K562 (cell line): ENCODE results near the gene ITPA. TPM values are rescaled to one million over a fixed set of nuclear protein-coding genes. Genes with fewer than 3 reads are reported as not detected.

Source experiments
- BCL6 ChIP-seq: fragments of 250-450 bp; sonication (Bioruptor Pico); IDR thresholded peaks from 2 replicates; pipeline ENCODE4 v1.4.0; 2020
- CBFA2T3 ChIP-seq: fragments of 450-650 bp; IDR thresholded peaks from 2 replicates; pipeline ENCODE4 v1.6.1; 2017
- HDAC3 ChIP-seq: fragments of 450-650 bp; IDR thresholded peaks from 2 replicates; pipeline ENCODE4 v1.6.1; 2018; ENCODE audit warnings: borderline replicate concordance, mild to moderate bottlenecking, moderate library complexity; ENCODE audit not compliant: partially characterized antibody
- HIVEP1 ChIP-seq: fragments of 250-450 bp; sonication (Bioruptor Pico); IDR thresholded peaks from 2 replicates; pipeline ENCODE4 v1.4.0; 2020; ENCODE audit warnings: mild to moderate bottlenecking
- MEF2D ChIP-seq: conservative IDR thresholded peaks from 2 replicates; pipeline ENCODE4 v1.6.1; 2016; ENCODE audit warnings: low read depth, missing genetic modification characterization, missing compliant biosample characterization
- PHF21A ChIP-seq: fragments of 450-650 bp; IDR thresholded peaks from 2 replicates; pipeline ENCODE4 v1.6.1; 2017; ENCODE audit warnings: low read depth, borderline replicate concordance
- POLR2AphosphoS5 ChIP-seq: IDR thresholded peaks from 2 replicates; pipeline ENCODE4 v1.6.1; 2011; ENCODE audit warnings: mild to moderate bottlenecking, low read depth, low read length, moderate library complexity; ENCODE audit not compliant: control insufficient read depth, insufficient read depth
- PRDM10 ChIP-seq: fragments of 450-650 bp; IDR thresholded peaks from 2 replicates; pipeline ENCODE4 v1.6.1; 2018; ENCODE audit not compliant: partially characterized antibody
- SAP30 ChIP-seq: fragments of 200-600 bp; sonication (generic); IDR thresholded peaks from 2 replicates; pipeline ENCODE4 v1.6.1; 2012; ENCODE audit warnings: borderline replicate concordance, low read depth, mild to moderate bottlenecking, moderate library complexity, low read length, control low read depth, inconsistent platforms; ENCODE audit not compliant: insufficient read depth, poor library complexity, severe bottlenecking
- SMAD2 ChIP-seq: fragments of 150-350 bp; IDR thresholded peaks from 2 replicates; pipeline ENCODE4 v1.6.1; 2014; ENCODE audit warnings: low read depth, mild to moderate bottlenecking, low read length
- SMARCE1 ChIP-seq: fragments of 450-650 bp; IDR thresholded peaks from 2 replicates; pipeline ENCODE4 v1.7.1; 2016; ENCODE audit warnings: mild to moderate bottlenecking
- TEAD2 ChIP-seq: fragments of 450-650 bp; IDR thresholded peaks from 2 replicates; pipeline ENCODE4 v1.6.1; 2016; ENCODE audit warnings: missing genetic modification characterization, control low read depth, missing compliant biosample characterization
- TRIM28 ChIP-seq: fragments of 450-650 bp; IDR thresholded peaks from 2 replicates; pipeline ENCODE4 v1.6.1; 2017
- ZNF395 ChIP-seq: fragments of 200-800 bp; sonication (Bioruptor generic); IDR thresholded peaks from 2 replicates; pipeline ENCODE4 v1.6.1; 2017; ENCODE audit warnings: missing genetic modification characterization, missing compliant biosample characterization
- ZNF764 ChIP-seq: fragments of 250-450 bp; sonication (Bioruptor Pico); IDR thresholded peaks from 2 replicates; pipeline ENCODE4 v1.4.0; 2020; ENCODE audit warnings: low read depth, mild to moderate bottlenecking, moderate library complexity
- polyA plus RNA-seq, 8 experiments: library from polyadenylated mRNA; depleted of rRNA in 4 of 8; stranded (reverse) in 5 of 8; unstranded in 3 of 8; fragments of >200 nt; fragmentation: Nextera tagmentation in 2 of 8; fragmentation: Illumina TruSeq in 1 of 8; extraction: Ambion mirVana in 2 of 8; extraction: Trizol in 1 of 8; gene quantifications; 2 replicates each; pipeline versions ENCODE4 v1.2.1 to v1.2.3, GENCODE V29; 2011 to 2014; ENCODE audit warnings: inconsistent platforms in 1 of 8, missing spikeins in 1 of 8
- total RNA-seq, 7 experiments: library from RNA; depleted of rRNA in 6 of 7; stranded (reverse); fragments of >200 nt in 6 of 7; fragmentation: Illumina TruSeq in 2 of 7; extraction: Trizol in 2 of 7; gene quantifications; 2 replicates each; pipeline versions ENCODE4 v1.2.1 to v1.2.3, GENCODE V29; 2011 to 2021; ENCODE audit warnings: low replicate concordance in 1 of 7
- TF ChIP-seq, protein P1 (sequence below): sonication (generic); formaldehyde crosslinking; IDR thresholded peaks from 2 replicates; pipeline ENCODE4 v1.8.1; 2023; ENCODE audit warnings: mild to moderate bottlenecking, missing genetic modification reagents, moderate library complexity
- TF ChIP-seq, protein P2 (sequence below): fragments of 250-450 bp; sonication (Bioruptor Pico); IDR thresholded peaks from 2 replicates; pipeline ENCODE4 v1.4.0; 2020
- TF ChIP-seq, protein P3 (sequence below): sonication (generic); formaldehyde crosslinking; IDR thresholded peaks from 2 replicates; pipeline ENCODE4 v1.8.0; 2022; ENCODE audit warnings: missing genetic modification reagents, mild to moderate bottlenecking, borderline replicate concordance

Gene ITPA
- total and polyA plus RNA-seq, 9 of the 15 experiments (the other 6 are each of a cell fraction or from before 2014, with no cell fraction given): 5.0 to 79.7 (median 36.7) TPM

GRCh38 chr20:3204124-3204794 is 5.0 kb upstream of the ITPA start, which contains the start of gene DDRGK1 (continued):
- TF ChIP-seq PRDM10 (no peak), BCL6 (no peak), TEAD2 (tag) (no peak), POLR2AphosphoS5 (peak; percentile 65; the same call in 1 of the 2 replicates), PHF21A (no peak), HIVEP1 (CRISPR knock-in tag) (no peak), SMARCE1 (no peak), CBFA2T3 (no peak), SAP30 (no peak), HDAC3 (no peak), SMAD2 (no peak), ZNF764 (CRISPR knock-in tag) (no peak), MEF2D (no peak), ZNF395 (CRISPR knock-in tag) (no peak; the same call in 1 of the 2 replicates), TRIM28 (no peak)
- TF ChIP-seq, protein P1, sequence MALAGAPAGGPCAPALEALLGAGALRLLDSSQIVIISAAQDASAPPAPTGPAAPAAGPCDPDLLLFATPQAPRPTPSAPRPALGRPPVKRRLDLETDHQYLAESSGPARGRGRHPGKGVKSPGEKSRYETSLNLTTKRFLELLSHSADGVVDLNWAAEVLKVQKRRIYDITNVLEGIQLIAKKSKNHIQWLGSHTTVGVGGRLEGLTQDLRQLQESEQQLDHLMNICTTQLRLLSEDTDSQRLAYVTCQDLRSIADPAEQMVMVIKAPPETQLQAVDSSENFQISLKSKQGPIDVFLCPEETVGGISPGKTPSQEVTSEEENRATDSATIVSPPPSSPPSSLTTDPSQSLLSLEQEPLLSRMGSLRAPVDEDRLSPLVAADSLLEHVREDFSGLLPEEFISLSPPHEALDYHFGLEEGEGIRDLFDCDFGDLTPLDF (CRISPR knock-in tag): 0 out of 2 replicates have a peak, but pooled peaks have one; percentile 40
- TF ChIP-seq, protein P2, sequence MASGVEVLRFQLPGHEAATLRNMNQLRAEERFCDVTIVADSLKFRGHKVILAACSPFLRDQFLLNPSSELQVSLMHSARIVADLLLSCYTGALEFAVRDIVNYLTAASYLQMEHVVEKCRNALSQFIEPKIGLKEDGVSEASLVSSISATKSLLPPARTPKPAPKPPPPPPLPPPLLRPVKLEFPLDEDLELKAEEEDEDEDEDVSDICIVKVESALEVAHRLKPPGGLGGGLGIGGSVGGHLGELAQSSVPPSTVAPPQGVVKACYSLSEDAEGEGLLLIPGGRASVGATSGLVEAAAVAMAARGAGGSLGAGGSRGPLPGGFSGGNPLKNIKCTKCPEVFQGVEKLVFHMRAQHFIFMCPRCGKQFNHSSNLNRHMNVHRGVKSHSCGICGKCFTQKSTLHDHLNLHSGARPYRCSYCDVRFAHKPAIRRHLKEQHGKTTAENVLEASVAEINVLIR (CRISPR knock-in tag): no peak
- TF ChIP-seq, protein P3, sequence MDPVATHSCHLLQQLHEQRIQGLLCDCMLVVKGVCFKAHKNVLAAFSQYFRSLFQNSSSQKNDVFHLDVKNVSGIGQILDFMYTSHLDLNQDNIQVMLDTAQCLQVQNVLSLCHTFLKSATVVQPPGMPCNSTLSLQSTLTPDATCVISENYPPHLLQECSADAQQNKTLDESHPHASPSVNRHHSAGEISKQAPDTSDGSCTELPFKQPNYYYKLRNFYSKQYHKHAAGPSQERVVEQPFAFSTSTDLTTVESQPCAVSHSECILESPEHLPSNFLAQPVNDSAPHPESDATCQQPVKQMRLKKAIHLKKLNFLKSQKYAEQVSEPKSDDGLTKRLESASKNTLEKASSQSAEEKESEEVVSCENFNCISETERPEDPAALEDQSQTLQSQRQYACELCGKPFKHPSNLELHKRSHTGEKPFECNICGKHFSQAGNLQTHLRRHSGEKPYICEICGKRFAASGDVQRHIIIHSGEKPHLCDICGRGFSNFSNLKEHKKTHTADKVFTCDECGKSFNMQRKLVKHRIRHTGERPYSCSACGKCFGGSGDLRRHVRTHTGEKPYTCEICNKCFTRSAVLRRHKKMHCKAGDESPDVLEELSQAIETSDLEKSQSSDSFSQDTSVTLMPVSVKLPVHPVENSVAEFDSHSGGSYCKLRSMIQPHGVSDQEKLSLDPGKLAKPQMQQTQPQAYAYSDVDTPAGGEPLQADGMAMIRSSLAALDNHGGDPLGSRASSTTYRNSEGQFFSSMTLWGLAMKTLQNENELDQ: no peak
